ENCODE results near the gene WNT10A.

WNT10A gene

GRCh38 chr2:218880102-218880858 is at the start of gene WNT10A:
WNT10A (plus strand) TSS chr2:218880852; CDS start chr2:218880996, 144 bp downstream.
- no peak within 1 kb of the TSS; the same call in none of the 2 replicates for H3K27ac ChIP-seq
- POLR2A ChIA-PET (ENCODE audit: low non-redundant PET), result interaction anchor here (1.0 kb wide), 1 partner anchor 15 kb away, joined by 5 read pairs; no protein-coding TSS in a partner anchor
- DNase-seq (ENCODE audit: low spot score), result peak; percentile 28
- CTCF ChIA-PET, result interaction anchor here (0.5 to 15.9 kb wide), 4 partner anchors 11 to 100 kb away, joined by 3 to 413 read pairs (median 4); no protein-coding TSS in a partner anchor
- no peak for TF ChIP-seq CTCF (conservative IDR thresholded peaks at IDR 0.05; ENCODE audit: low read depth)

- TF ChIP-seq CTCF (conservative IDR thresholded peaks at IDR 0.05; ENCODE audit: low read depth), result no peak
- ChIA-PET POLR2A (ENCODE audit: low non-redundant PET) (no interaction called here), CTCF (interaction anchor here (2.4 kb wide), 1 partner anchor 16 kb away, joined by 6 read pairs; no protein-coding TSS in a partner anchor)
- peak within 1 kb of the TSS; percentile 62 for H3K27ac ChIP-seq
- DNase-seq (ENCODE audit: low spot score), result no peak
Observed at GRCh38 chr2:218831378-218831990, 49.2 kb upstream of the WNT10A start, which contains the start of gene PRKAG3. PRKAG3 (minus strand) TSS chr2:218831803.

GRCh38 chr2:218832081-218832480 is 48.6 kb upstream of the WNT10A start:
- ChIA-PET POLR2A (ENCODE audit: low non-redundant PET) (no interaction called here), CTCF (interaction anchor here (1.1 kb wide), 1 partner anchor 15 kb away, joined by 12 read pairs; no protein-coding TSS in a partner anchor)
- no peak for DNase-seq (ENCODE audit: low spot score)
- H3K27ac ChIP-seq, result peak overlapping the region; percentile 62
- no peak for TF ChIP-seq CTCF (conservative IDR thresholded peaks at IDR 0.05; ENCODE audit: low read depth)

GRCh38 chr2:218832520-218832919 is 48.1 kb upstream of the WNT10A start:
- CTCF ChIA-PET, result interaction anchor here (1.1 kb wide), 1 partner anchor 15 kb away, joined by 12 read pairs; no protein-coding TSS in a partner anchor
- POLR2A ChIA-PET (ENCODE audit: low non-redundant PET), result no interaction called here
- peak; percentile 64 for DNase-seq (ENCODE audit: low spot score)

GRCh38 chr2:218833023-218833609 is 47.5 kb upstream of the WNT10A start:
- CTCF ChIA-PET, result interaction anchor here (1.1 kb wide), 1 partner anchor 14 kb away, joined by 12 read pairs; no protein-coding TSS in a partner anchor
- no peak overlapping the region; the same call in 1 of the 2 replicates for H3K27ac ChIP-seq
- DNase-seq (ENCODE audit: low spot score), result no peak
- POLR2A ChIA-PET (ENCODE audit: low non-redundant PET), result no interaction called here
- TF ChIP-seq CTCF (conservative IDR thresholded peaks at IDR 0.05; ENCODE audit: low read depth), result no peak

More at GRCh38 chr2:218832520-218832919, 48.1 kb upstream of the WNT10A start:
- H3K27ac ChIP-seq, result peak overlapping the region; percentile 62
- TF ChIP-seq CTCF (conservative IDR thresholded peaks at IDR 0.05; ENCODE audit: low read depth), result no peak

GRCh38 chr2:218834685-218835084 is 46.0 kb upstream of the WNT10A start:
- DNase-seq (ENCODE audit: low spot score), result no peak

More at GRCh38 chr2:218834685-218835084, 46.0 kb upstream of the WNT10A start:
- no peak overlapping the region for H3K27ac ChIP-seq
- ChIA-PET CTCF (no interaction called here), POLR2A (ENCODE audit: low non-redundant PET) (no interaction called here)
- no peak for TF ChIP-seq CTCF (conservative IDR thresholded peaks at IDR 0.05; ENCODE audit: low read depth)

All from RWPE1 (cell line).